CD4-positive, alpha-beta T cell treated with Interleukin-17A for 1 hour (primary cell): ENCODE data around the gene AQP1.

Experiments used
- DNase-seq: peaks from one replicate; pipeline ENCODE4 v3.0.0-alpha.2; 2020

Gene AQP1

DNA sequence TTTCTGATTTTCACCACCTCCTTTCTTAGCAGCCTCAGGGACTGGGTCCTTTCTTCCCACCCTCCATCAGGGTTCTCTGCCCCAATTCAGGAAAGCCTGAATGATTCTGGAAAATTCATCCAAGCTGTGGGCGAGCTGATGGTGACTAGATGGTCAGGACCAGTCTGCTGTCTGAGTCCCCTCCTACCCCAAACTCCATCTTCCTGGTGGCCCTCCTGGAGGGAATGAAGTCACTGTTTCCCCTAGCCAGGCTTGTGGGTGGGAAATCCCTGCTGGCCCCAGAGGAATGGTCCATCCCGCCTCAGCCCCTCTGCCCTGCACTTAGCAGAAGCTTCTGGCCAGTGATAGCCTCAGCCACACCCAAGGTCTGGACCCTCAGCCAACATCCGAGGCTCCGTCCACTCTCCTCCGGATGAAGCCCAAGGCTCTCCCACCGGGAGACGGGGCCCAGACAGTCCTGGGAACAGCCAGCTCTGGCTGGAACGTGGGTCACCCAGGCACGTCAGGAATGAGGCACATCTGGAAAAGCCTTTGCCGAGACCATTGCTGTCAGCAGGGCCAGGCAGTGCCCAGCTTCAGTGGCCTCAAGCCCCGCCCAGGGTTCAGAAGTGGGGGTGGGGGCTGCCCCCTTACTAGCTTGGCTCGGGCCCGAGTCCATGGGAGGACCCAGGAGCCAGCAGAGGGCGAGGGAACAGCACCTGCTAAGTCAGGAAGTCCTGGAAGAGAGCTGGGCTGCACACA is 4.0 kb upstream of the AQP1 start:
- DNase-seq: no peak

DNA sequence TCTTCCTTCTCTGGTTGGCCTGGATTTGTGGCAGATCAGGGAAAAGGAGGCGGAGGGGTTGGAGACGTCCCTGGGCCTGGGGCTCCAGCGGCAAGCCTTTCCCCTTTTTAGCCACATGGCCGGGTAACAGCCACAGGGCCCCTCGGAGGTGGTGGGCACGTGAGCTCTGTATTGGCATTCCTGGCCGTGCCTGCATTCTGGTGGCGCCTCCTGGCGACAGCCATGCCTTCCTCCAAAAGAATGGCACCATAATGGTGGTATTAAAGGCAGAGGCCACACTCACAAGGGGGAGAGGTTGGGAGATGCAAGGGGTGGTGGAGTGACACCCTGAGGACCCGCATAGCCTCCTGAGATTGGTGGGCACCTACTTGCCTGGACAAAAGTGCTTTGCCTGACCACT is 3.0 kb upstream of the AQP1 start:
- DNase-seq: no peak

DNA sequence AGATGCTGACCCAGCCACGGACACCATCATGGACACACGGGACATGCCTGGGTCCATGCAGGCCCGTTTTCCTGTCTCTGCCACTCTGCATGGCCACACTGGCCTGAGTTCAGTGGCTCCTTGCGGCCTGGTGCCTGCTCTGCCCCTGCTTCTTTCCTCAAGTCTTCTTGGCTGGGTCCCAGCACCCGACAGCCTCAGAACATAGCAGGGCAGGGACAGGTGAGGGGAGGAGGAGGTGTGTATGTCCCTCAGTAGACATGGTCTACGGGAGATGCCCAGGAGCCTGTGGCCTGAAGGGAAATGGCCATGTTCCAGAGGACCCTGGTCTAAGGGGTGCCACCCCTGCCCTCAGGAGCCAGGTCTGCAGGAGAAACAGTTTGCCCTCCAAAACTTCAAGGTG is 2.2 kb upstream of the AQP1 start:
- no peak for DNase-seq

- DNase-seq: no peak
Observed at GRCh38 chr7:30910411-30911073, 1.1 kb upstream of the AQP1 start.

DNA sequence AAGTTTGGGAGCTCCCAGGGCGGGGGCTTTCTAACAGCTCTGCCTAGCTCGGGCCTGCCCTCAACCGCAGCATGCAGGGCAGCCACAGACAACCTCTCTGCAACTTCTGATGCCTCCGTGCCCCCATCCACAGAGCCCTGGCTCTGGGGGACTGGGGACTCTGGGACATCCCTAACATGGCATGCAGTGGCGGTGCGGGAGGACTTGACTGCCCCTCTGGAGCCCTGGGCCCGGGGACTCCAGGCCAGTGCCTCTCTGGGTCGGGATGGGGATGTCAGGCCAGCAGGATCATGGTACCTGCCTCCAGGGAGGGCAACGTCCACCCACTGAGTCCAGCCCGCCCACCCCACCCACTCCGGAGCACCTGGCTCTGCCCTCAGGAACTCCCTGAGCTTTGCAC is 520 bp upstream of the AQP1 start:
- DNase-seq: no peak

DNA sequence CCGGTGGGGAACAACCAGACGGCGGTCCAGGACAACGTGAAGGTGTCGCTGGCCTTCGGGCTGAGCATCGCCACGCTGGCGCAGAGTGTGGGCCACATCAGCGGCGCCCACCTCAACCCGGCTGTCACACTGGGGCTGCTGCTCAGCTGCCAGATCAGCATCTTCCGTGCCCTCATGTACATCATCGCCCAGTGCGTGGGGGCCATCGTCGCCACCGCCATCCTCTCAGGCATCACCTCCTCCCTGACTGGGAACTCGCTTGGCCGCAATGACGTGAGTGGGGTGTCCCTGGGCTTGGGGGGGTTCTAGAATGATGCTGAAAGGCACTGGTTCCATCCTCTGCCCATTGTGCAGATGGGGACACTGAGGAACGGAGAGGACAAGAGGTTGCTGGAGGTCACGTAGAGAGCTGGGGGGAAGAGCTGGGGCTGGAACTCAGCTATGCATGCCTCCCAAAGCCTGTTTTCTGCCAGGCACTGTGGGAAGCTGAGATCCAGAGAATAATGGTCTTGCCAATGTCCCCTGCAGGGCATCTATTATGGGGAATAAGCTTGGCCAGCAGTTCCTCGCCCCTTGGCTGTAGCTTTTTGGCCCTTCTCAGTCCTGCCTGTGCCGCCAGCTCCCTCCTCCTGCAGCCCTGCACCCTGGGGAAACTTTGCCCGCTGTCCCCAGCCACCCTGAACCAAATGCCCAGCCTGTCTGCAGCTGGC is 523 bp downstream of the AQP1 start:
- no peak for DNase-seq

DNA sequence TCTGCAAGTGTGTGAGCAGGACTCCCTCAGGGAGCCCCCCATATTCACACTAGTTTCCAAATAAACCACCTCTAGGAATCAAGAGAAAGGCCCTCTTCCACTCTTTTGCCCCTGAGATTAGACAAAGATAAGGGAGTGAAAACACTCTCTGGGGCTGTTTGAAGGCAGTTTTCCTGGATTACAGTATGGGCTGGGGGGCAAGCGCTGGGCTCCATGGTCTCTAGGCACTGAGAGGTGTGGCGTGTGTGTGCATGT is 1.0 kb downstream of the AQP1 start:
- DNase-seq: no peak

- no peak for DNase-seq
Observed at GRCh38 chr7:30912986-30913811, 1.5 kb downstream of the AQP1 start.

GRCh38 chr7:30913821-30914515 is 2.3 kb downstream of the AQP1 start:
- no peak for DNase-seq

GRCh38 chr7:30914596-30914995 is 2.9 kb downstream of the AQP1 start:
- no peak for DNase-seq

GRCh38 chr7:30915005-30915601 is 3.5 kb downstream of the AQP1 start:
- DNase-seq: no peak

DNA sequence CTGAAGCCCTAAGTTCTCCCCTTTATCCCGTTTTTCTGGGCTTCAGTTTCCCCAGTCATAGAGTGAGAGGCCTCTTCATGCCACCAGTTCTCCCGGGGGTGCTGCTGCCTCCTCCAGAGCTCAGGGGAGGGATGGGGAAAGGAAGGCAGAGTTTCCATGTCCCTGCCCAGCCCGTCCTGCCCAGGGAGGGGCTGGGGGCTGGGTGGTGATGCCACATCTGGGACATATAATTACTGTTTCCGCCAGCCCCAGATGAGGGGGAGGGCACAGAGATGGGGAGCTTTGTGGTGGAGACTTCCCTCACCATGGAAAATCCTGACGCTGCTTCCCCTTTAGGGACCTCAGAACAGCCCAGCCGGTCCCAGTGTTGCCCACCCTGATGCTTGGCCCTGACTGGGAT is 4.1 kb downstream of the AQP1 start:
- no peak for DNase-seq

DNA sequence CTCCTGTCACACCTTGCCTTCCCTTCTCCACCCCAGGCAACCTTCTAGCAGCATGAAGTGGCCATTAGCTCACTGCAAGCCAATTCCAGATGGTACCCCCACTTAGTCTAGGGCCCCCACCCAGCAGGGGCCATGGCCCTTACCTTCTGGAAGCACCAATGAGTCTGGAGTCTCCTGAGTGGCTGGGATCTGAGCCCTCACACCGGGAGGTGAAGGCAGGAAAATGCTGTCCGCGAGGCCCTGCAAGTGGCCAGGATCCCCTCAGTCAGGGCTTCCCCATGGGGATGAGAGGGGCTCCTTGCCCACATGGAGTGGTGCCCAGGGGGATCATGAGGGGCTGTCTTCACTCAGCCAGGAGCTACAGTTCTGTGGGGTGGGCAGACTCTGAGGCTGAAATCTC is 4.6 kb downstream of the AQP1 start:
- DNase-seq: no peak

DNA sequence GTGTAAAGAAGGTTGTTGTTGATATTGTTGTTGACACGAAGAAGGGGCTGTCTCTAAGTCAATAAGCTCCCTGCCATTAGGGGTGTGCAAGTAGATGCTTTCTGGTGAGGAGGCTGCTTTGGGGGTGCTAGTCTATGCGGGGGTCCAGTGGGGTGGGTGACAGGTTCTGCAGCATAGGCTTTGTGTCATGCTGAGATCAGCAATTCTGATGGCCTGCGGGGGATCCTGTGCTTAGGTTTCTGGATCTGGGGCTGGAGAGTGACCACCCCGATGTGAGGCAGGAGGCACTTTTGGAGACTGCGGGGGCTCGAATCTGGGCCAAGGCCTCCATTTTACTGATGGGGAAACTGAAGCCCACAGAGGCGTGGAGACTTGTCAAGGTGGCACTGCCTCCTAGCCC is 5.1 kb downstream of the AQP1 start:
- no peak for DNase-seq

GRCh38 chr7:30917216-30917893 is 5.7 kb downstream of the AQP1 start:
- no peak for DNase-seq

DNA sequence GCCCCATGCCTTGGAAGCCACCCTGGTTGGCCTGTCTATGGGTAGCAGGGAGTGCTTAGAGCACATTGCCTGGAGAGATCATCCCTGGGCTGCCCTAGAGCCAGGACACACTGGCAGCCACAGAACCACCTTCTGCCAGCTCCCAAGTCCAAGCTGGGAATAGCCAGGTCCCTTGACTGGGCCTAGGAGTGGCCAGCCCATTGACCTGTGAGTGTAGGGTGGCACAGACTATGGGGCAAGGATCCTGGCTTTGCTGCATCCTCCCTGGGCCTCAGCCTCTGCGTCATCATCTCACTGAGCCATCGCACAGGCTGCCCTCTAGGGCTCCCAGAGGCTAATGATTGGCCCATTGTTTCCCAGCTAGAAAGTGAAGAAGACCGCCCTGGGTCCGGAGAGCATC is 7.0 kb downstream of the AQP1 start:
- no peak for DNase-seq

DNA sequence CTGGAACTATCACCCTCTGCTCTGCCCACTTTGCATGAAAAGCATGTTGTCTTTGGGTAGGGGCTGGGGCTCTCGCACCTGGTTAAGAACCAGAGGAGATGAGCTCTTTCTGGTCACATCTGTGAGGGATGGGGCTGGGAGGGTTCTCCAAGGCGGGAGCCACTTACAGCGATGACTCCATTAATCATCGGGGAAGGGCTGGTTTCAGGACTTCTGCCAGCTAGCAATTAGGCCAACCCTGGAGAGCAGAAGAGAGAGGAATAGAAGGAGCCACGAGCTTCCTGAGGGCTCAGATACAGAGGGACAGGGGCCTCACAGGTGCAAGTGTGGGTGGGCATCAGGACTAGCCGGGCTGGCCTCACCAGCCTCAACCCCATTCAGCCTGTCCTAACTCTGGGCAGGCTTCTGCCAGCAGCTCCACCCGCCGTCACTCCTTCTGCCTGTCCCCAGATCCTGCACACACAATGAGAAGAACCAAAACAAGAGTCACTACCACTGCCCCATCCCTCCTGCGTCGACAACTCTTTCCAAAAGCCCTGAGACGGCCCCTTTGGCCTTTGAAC is 8.4 kb downstream of the AQP1 start:
- no peak for DNase-seq

DNA sequence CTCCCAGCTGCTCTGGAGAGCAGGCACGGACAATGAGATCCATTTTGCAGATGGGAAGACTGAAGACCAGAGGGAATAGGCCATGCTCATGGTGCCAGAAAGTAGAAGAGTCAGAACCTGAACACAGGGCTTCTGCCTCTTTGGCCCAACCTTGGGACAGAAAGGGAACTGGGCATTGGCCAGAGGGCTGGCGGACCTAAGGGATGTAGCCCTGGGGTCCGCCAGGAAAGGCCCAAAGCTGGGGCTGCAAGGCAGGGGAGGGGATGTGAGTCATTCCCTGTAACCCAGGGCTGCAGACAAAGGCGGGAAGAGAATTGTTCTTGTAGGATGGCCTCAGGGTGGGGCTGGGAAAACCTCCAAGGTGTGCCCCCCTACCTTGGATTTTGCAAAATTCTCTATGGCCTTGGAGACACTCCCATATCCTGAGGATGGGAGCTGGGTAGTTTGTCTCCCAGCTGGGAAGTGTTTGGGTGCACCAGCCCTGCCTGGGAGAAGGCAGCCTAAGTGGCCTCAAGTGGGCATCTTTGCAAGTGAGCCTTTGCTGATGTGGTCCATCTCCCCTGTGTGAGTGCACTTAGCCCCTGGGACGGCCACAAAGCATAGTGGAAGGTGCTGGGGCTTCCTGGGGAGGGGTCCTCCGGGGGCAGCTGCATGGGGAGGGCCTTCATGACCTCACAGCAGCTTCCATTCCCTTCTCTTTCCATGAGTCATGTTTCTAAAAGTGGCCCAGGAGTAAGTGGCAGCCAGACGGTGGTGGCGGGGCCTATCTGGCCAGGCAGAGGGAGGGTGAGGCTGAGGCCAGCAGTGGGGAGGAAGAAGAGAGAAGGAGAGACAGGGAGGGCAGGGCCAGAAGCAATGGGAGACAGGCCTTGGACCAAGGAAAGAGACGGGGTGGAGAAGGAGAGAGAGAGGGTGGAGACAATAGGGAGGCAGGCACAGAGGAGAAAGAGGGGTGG is 9.2 kb downstream of the AQP1 start:
- DNase-seq: no peak

DNA sequence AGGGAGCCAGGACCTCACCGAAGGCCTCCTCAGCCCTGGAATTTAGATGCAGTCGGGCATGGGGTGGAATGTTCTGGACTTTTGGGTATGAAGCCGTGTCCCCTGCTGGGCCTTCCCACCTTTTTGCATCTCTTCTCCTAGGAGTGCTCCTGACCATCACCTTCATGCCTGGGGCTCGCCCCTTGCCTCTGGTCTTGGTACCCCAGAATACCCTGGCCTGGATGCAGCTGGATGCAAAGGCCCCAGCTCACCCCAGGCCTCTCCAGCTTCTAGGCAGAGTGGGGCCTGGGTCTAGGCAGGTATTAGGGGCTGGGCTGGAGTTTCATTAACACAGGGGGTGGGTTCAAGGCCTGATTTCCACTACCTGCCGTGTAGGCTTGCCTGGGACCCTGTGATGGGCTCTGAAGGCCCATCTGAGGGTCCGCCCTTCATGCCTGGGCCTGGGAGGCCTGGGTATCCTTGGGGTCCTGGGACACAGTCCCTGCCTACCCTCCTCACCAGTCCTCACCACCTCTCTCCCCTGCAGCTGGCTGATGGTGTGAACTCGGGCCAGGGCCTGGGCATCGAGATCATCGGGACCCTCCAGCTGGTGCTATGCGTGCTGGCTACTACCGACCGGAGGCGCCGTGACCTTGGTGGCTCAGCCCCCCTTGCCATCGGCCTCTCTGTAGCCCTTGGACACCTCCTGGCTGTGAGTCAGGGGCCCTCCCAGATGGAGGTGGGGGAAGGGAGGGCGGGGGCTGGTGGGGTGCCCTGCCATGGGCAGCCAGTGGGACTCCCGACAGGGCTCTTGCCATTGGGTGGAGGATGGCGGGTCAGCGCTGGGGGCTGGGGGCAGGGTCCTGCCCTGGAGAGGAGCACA is 10.1 kb downstream of the AQP1 start:
- no peak for DNase-seq
